PFSK-1 (cell line): Measurements from ENCODE around the gene DIP2A.

Experiments
- POLR2AphosphoS5 ChIP-seq: IDR thresholded peaks from 2 replicates; pipeline ENCODE4 v1.6.1; 2012; ENCODE audit warnings: low read depth, mild to moderate bottlenecking, control low read depth, low read length, moderate library complexity
- TF ChIP-seq, protein P1 (sequence below), 2 experiments: IDR thresholded peaks; 2 replicates each; pipeline versions ENCODE4 v1.6.1 to v1.8.0; 2011 to 2012; ENCODE audit warnings: low read depth in 2 of 2, low read length in 2 of 2, control low read depth in 1 of 2, inconsistent platforms in 1 of 2, mild to moderate bottlenecking in 1 of 2, moderate library complexity in 1 of 2; ENCODE audit not compliant: insufficient read depth in 1 of 2

DNA sequence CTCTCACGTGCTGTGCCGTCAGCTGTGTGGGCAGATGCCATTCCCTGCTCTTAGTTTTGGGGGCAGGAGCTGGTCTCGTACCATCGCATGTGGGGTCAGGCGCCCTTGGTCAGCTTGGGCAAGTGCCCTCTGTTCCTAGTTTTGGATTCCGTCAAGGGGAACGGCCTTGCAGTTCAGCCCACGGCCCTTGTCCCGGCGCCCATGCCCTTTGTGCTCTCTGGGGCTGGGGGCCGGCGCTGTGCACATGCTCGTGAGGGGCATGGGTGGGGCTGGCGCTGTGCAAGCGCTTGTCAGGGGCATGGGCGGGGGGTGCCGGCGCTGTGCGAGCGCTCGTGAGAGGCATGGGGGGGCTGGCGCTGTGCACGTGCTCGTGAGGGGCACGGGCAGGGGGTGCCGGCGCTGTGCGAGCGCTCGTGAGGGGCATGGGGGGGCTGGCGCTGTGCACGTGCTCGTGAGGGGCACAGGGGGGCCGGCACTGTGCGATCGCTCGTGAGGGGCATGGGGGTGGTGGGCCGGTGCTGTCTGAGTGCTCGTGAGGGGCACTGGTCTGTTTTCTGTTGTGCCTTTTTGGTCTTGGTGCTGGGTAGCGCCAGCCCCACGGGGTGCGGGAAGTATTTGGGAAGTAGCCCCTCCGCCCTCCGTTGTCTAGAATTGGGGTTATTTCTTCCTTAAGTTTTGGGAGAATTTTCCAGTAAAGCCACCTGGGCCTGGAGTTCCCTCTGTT lies 29.5 kb upstream of the DIP2A start:
- no peak for TF ChIP-seq POLR2AphosphoS5
- TF ChIP-seq, protein P1, sequence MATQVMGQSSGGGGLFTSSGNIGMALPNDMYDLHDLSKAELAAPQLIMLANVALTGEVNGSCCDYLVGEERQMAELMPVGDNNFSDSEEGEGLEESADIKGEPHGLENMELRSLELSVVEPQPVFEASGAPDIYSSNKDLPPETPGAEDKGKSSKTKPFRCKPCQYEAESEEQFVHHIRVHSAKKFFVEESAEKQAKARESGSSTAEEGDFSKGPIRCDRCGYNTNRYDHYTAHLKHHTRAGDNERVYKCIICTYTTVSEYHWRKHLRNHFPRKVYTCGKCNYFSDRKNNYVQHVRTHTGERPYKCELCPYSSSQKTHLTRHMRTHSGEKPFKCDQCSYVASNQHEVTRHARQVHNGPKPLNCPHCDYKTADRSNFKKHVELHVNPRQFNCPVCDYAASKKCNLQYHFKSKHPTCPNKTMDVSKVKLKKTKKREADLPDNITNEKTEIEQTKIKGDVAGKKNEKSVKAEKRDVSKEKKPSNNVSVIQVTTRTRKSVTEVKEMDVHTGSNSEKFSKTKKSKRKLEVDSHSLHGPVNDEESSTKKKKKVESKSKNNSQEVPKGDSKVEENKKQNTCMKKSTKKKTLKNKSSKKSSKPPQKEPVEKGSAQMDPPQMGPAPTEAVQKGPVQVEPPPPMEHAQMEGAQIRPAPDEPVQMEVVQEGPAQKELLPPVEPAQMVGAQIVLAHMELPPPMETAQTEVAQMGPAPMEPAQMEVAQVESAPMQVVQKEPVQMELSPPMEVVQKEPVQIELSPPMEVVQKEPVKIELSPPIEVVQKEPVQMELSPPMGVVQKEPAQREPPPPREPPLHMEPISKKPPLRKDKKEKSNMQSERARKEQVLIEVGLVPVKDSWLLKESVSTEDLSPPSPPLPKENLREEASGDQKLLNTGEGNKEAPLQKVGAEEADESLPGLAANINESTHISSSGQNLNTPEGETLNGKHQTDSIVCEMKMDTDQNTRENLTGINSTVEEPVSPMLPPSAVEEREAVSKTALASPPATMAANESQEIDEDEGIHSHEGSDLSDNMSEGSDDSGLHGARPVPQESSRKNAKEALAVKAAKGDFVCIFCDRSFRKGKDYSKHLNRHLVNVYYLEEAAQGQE (IDR thresholded peaks at IDR 0.05; ENCODE audit: insufficient read depth in 1 of 2, low read depth in 2 of 2, low read length in 2 of 2), result no peak
